ENCODE results near the gene PCNX2. TPM values are rescaled to one million over a fixed set of nuclear protein-coding genes. Genes with fewer than 3 reads are reported as not detected.

Gene PCNX2
- total and polyA plus RNA-seq, 2 experiments from 2014 or later = 42.9 to 88.3 TPM

GRCh38 chr1:233094691-233095090 lies 200.8 kb downstream of the PCNX2 start:
- H3K4me1 Mint-ChIP-seq = peaks cover 3% of the 10 kb centered on the region; the same call in 1 of the 3 replicates
- DNase-seq (ENCODE audit: low spot score) = no peak

More at GRCh38 chr1:233094691-233095090, 200.8 kb downstream of the PCNX2 start:
- no peak overlapping the region for H2AFZ ChIP-seq
- no peak for TF ChIP-seq POLR2AphosphoS5 (IDR thresholded peaks at IDR 0.05; ENCODE audit: low read depth)
- TF ChIP-seq ZNF114 (CRISPR knock-in tag; IDR thresholded peaks at IDR 0.05) = no peak
- no peak for TF ChIP-seq EZH2 (IDR thresholded peaks at IDR 0.05; ENCODE audit: low read depth, unreplicated experiment)
- TF ChIP-seq, protein P1, sequence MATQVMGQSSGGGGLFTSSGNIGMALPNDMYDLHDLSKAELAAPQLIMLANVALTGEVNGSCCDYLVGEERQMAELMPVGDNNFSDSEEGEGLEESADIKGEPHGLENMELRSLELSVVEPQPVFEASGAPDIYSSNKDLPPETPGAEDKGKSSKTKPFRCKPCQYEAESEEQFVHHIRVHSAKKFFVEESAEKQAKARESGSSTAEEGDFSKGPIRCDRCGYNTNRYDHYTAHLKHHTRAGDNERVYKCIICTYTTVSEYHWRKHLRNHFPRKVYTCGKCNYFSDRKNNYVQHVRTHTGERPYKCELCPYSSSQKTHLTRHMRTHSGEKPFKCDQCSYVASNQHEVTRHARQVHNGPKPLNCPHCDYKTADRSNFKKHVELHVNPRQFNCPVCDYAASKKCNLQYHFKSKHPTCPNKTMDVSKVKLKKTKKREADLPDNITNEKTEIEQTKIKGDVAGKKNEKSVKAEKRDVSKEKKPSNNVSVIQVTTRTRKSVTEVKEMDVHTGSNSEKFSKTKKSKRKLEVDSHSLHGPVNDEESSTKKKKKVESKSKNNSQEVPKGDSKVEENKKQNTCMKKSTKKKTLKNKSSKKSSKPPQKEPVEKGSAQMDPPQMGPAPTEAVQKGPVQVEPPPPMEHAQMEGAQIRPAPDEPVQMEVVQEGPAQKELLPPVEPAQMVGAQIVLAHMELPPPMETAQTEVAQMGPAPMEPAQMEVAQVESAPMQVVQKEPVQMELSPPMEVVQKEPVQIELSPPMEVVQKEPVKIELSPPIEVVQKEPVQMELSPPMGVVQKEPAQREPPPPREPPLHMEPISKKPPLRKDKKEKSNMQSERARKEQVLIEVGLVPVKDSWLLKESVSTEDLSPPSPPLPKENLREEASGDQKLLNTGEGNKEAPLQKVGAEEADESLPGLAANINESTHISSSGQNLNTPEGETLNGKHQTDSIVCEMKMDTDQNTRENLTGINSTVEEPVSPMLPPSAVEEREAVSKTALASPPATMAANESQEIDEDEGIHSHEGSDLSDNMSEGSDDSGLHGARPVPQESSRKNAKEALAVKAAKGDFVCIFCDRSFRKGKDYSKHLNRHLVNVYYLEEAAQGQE (IDR thresholded peaks at IDR 0.05; ENCODE audit: unreplicated experiment) = no peak
- no peak for TF ChIP-seq ETS1 (IDR thresholded peaks at IDR 0.05)
- no peak for TF ChIP-seq STAT1 (IDR thresholded peaks at IDR 0.05; ENCODE audit: unreplicated experiment)
- TF ChIP-seq ZNF331 (CRISPR knock-in tag; IDR thresholded peaks at IDR 0.05; ENCODE audit: low read depth) = no peak
- no peak for TF ChIP-seq ZNF462 (CRISPR knock-in tag; IDR thresholded peaks at IDR 0.05)
- no peak for TF ChIP-seq NANOG (IDR thresholded peaks at IDR 0.05; ENCODE audit: borderline replicate concordance)
- TF ChIP-seq CREB1 (CRISPR knock-in tag; IDR thresholded peaks at IDR 0.05; ENCODE audit: low read depth) = no peak
- TF ChIP-seq EZH2phosphoT487 (IDR thresholded peaks at IDR 0.05; ENCODE audit: unreplicated experiment) = no peak
- ATAC-seq = no peak
- no peaks in the 10 kb centered on the region for H3F3A ChIP-seq (replicated peaks; ENCODE audit: low read depth)
- H3K4me1 ChIP-seq (ENCODE audit: insufficient read depth) = no peaks in the 10 kb centered on the region
- H3K36me3 Mint-ChIP-seq (ENCODE audit: low read depth) = peaks cover 39% of the 10 kb centered on the region
- H3K4me3 ChIP-seq = no peak overlapping the region
- no peak overlapping the region for H3K27ac Mint-ChIP-seq
- no peak overlapping the region for H3K4me3 Mint-ChIP-seq
- no peaks in the 10 kb centered on the region for H4K20me1 ChIP-seq (replicated peaks; ENCODE audit: insufficient read depth)
- H3K27ac ChIP-seq (ENCODE audit: low read depth) = no peak overlapping the region
- H3K36me3 ChIP-seq (ENCODE audit: insufficient read depth) = peaks cover 24% of the 10 kb centered on the region
- no peaks in the 10 kb centered on the region for H3K9me2 ChIP-seq (ENCODE audit: insufficient read depth)
- H3K79me2 ChIP-seq (replicated peaks; ENCODE audit: insufficient read depth) = no peaks in the 10 kb centered on the region
- H3K27me3 Mint-ChIP-seq (ENCODE audit: insufficient read depth, low read depth, poor library complexity) = no peaks in the 10 kb centered on the region
- H3K4me2 ChIP-seq = no peak overlapping the region
- no peaks in the 10 kb centered on the region for H3K27me3 ChIP-seq (ENCODE audit: insufficient read depth)
- H3K9me3 Mint-ChIP-seq = no peaks in the 10 kb centered on the region
